K562 (cell line): Measurements from ENCODE around the gene IFI30.

Source experiments
- BRCA1 ChIP-seq, 2 experiments: fragments of 450-650 bp in 1 of 2; sonication (generic) in 1 of 2; formaldehyde crosslinking in 1 of 2; IDR thresholded peaks; 2 replicates each; pipeline versions ENCODE4 v1.5.0 to v1.6.1; 2017 to 2020; ENCODE audit warnings: mild to moderate bottlenecking in 1 of 2, missing genetic modification reagents in 1 of 2
- DEAF1 ChIP-seq: fragments of 450-650 bp; formaldehyde crosslinking; IDR thresholded peaks from 2 replicates; pipeline ENCODE4 v1.4.0; 2020; ENCODE audit warnings: mild to moderate bottlenecking, moderate library complexity
- E2F3 ChIP-seq: fragments of 250-450 bp; sonication (Bioruptor Pico); IDR thresholded peaks from 2 replicates; pipeline ENCODE4 v1.4.0; 2020; ENCODE audit warnings: mild to moderate bottlenecking
- FIP1L1 ChIP-seq: fragments of 200-400 bp; formaldehyde crosslinking; IDR thresholded peaks from 2 replicates; pipeline ENCODE4 v1.6.1; 2018; ENCODE audit warnings: mild to moderate bottlenecking, low read depth, low read length; ENCODE audit not compliant: poor library complexity, severe bottlenecking
- PHF21A ChIP-seq: fragments of 450-650 bp; IDR thresholded peaks from 2 replicates; pipeline ENCODE4 v1.6.1; 2017; ENCODE audit warnings: low read depth, borderline replicate concordance
- PRDM10 ChIP-seq: fragments of 450-650 bp; IDR thresholded peaks from 2 replicates; pipeline ENCODE4 v1.6.1; 2018; ENCODE audit not compliant: partially characterized antibody
- TAF1 ChIP-seq: IDR thresholded peaks from 2 replicates; pipeline ENCODE4 v1.6.1; 2011; ENCODE audit warnings: mild to moderate bottlenecking, low read length, moderate library complexity; ENCODE audit not compliant: insufficient read depth, control insufficient read depth, severe bottlenecking; ENCODE audit errors: extremely low read depth
- ZNF324 ChIP-seq: fragments of 250-450 bp; sonication (Bioruptor Pico); IDR thresholded peaks from 2 replicates; pipeline ENCODE4 v1.4.0; 2020; ENCODE audit warnings: mild to moderate bottlenecking
- ZNF354B ChIP-seq: fragments of 250-450 bp; sonication (Bioruptor Pico); IDR thresholded peaks from 2 replicates; pipeline ENCODE4 v1.4.0; 2020
- TF ChIP-seq, protein P1 (sequence below), 3 experiments: IDR thresholded peaks in 2 of 3; conservative IDR thresholded peaks in 1 of 3; 2 replicates each; pipeline ENCODE4 v1.5.1; 2011 to 2012; ENCODE audit warnings: low read length in 3 of 3, mild to moderate bottlenecking in 3 of 3, control low read depth in 2 of 3, improper control_type of control experiment in 1 of 3, inconsistent platforms in 1 of 3, low read depth in 1 of 3, mixed read lengths in 1 of 3, moderate library complexity in 1 of 3; ENCODE audit not compliant: insufficient read depth in 2 of 3

DNA sequence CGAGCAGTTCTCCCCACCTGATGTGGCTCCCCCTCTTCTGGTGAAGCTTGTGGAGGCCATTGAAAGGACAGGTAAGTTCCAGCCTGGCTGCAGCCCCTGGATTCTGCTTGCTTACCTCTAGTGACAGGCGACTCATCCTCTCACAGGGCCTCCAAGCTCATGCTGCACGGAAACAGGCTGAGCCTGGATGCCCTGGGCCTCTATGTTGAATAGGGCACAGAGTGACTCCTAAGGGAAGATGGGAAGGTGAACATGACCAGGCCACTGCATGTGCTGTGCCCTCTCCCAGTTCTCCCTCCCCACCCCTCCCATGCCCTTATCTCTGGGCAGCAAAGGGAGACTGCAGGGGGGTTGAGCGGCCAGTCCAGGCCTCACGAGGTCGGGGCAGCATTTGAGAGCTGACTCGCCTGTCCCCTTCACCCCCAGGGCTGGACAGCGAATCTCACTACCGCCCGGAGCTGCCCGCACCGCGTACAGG, 13.1 kb upstream of the IFI30 start:
- TF ChIP-seq BRCA1 (IDR thresholded peaks at IDR 0.05): no peak
- TF ChIP-seq BRCA1 (CRISPR knock-in tag; IDR thresholded peaks at IDR 0.05): no peak
- peak; percentile 32; the same call in 1 of the 2 replicates for TF ChIP-seq E2F3 (CRISPR knock-in tag)
- no peak for TF ChIP-seq ZNF354B (CRISPR knock-in tag)
- TF ChIP-seq FIP1L1: no peak
- TF ChIP-seq ZNF324 (CRISPR knock-in tag): no peak
- TF ChIP-seq PHF21A: no peak
- TF ChIP-seq, protein P1, sequence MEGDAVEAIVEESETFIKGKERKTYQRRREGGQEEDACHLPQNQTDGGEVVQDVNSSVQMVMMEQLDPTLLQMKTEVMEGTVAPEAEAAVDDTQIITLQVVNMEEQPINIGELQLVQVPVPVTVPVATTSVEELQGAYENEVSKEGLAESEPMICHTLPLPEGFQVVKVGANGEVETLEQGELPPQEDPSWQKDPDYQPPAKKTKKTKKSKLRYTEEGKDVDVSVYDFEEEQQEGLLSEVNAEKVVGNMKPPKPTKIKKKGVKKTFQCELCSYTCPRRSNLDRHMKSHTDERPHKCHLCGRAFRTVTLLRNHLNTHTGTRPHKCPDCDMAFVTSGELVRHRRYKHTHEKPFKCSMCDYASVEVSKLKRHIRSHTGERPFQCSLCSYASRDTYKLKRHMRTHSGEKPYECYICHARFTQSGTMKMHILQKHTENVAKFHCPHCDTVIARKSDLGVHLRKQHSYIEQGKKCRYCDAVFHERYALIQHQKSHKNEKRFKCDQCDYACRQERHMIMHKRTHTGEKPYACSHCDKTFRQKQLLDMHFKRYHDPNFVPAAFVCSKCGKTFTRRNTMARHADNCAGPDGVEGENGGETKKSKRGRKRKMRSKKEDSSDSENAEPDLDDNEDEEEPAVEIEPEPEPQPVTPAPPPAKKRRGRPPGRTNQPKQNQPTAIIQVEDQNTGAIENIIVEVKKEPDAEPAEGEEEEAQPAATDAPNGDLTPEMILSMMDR (IDR thresholded peaks at IDR 0.05 in 2 of 3, conservative IDR thresholded peaks at IDR 0.05 in 1 of 3; ENCODE audit: insufficient read depth in 2 of 3, low read depth in 1 of 3, low read length in 3 of 3): no peak
- no peak for TF ChIP-seq TAF1
- TF ChIP-seq DEAF1: no peak
- no peak for TF ChIP-seq PRDM10
